ENCODE data around the gene IDH3G. TPM values are rescaled to one million over a fixed set of nuclear protein-coding genes. Genes with fewer than 3 reads are reported as not detected.

The IDH3G gene
- total and polyA plus RNA-seq, 4 donors = 23.3 to 40.9 (median 31.1) TPM

DNA sequence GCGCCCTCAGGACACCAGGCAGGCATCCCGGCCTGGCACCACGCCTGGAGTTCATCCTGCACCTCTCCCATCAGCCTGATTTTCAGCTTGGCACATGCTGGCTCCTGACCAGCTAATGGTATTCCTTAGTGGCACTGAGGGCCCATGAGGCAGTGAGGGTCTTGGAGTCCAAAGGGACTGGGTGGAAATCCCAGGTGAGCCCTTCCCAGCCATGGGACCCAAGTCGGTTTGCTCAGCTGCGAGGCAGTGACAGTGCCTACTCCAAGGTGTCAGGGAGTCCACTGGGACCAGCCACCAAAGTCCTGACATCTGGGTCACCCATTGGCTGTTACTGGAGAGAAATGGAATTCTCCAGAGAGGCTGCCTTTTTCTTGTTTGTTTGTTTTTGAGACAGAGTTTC is 5.2 kb upstream of the IDH3G start:
- Histone ChIP-seq H3K27me3 (ENCODE audit: control insufficient read depth in 4 of 4, insufficient read depth in 4 of 4, low read length in 3 of 4) (no peaks in the 10 kb centered on the region), H3K27ac (ENCODE audit: low read depth in 1 of 2, low read length in 2 of 2) (no peak overlapping the region), H3K9me3 (ENCODE audit: control insufficient read depth in 4 of 4, low read length in 3 of 4) (peaks cover 0 to 3% (median 2%) of the 10 kb centered on the region in 4 donors), H3K4me1 (ENCODE audit: control insufficient read depth in 4 of 4, insufficient read depth in 4 of 4, low read length in 3 of 4) (peaks cover 0 to 13% (median 9%) of the 10 kb centered on the region in 4 donors), H3K36me3 (ENCODE audit: control insufficient read depth in 4 of 4, insufficient read depth in 3 of 4, low read depth in 1 of 4, low read length in 3 of 4) (peaks cover 0 to 16% (median 4%) of the 10 kb centered on the region in 4 donors), H3K4me3 (ENCODE audit: low read depth in 1 of 3, low read length in 3 of 3) (no peak overlapping the region), H3K9ac (ENCODE audit: low read depth in 1 of 2, low read length in 2 of 2) (no peak overlapping the region)
- WGBS = 88% methylated on average over 5 of the region's 5 CpGs
- TF ChIP-seq RXRA (IDR thresholded peaks at IDR 0.05) = no peak
- TF ChIP-seq, protein P1, sequence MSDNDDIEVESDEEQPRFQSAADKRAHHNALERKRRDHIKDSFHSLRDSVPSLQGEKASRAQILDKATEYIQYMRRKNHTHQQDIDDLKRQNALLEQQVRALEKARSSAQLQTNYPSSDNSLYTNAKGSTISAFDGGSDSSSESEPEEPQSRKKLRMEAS (IDR thresholded peaks at IDR 0.05) = no peak
- no peak for TF ChIP-seq GABPA (IDR thresholded peaks at IDR 0.05 in 1 of 2, conservative IDR thresholded peaks at IDR 0.05 in 1 of 2)
- TF ChIP-seq SP1 (IDR thresholded peaks at IDR 0.05) = no peak
- no peak for TF ChIP-seq TAF1 (conservative IDR thresholded peaks at IDR 0.05)
- TF ChIP-seq ZBTB33 (IDR thresholded peaks at IDR 0.05) = no peak
- no peak for TF ChIP-seq FOXA1 (IDR thresholded peaks at IDR 0.05)
- TF ChIP-seq HNF4A (conservative IDR thresholded peaks at IDR 0.05) = no peak
- TF ChIP-seq RAD21 (IDR thresholded peaks at IDR 0.05) = no peak
- TF ChIP-seq CTCF (IDR thresholded peaks at IDR 0.05; ENCODE audit: low read depth, low read length, missing input control) = no peak
- no peak for TF ChIP-seq JUND (IDR thresholded peaks at IDR 0.05)
- no peak for TF ChIP-seq NR2F2 (IDR thresholded peaks at IDR 0.05)
- TF ChIP-seq HNF4G (IDR thresholded peaks at IDR 0.05) = no peak
- TF ChIP-seq, protein P2, sequence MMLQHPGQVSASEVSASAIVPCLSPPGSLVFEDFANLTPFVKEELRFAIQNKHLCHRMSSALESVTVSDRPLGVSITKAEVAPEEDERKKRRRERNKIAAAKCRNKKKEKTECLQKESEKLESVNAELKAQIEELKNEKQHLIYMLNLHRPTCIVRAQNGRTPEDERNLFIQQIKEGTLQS (IDR thresholded peaks at IDR 0.05) = no peak
- TF ChIP-seq REST (IDR thresholded peaks at IDR 0.05) = no peak
- no peak for TF ChIP-seq EGR1 (IDR thresholded peaks at IDR 0.05; ENCODE audit: low read depth in 2 of 2)
- no peak for TF ChIP-seq YY1 (IDR thresholded peaks at IDR 0.05)
- TF ChIP-seq FOXA2 (IDR thresholded peaks at IDR 0.05) = no peak
- DNase-seq (ENCODE audit: low spot score) = no peak
